Breast epithelium (tissue), 3 donors: ENCODE measurements around the gene PYGO2.

Source experiments
- POLR2AphosphoS5 ChIP-seq, 3 donors: sonication (generic); formaldehyde crosslinking; IDR thresholded peaks; one replicate each; pipeline ENCODE4 v1.6.1; 2017; ENCODE audit warnings: antibody characterized with exemption in 3 of 3
- TF ChIP-seq, protein P1 (sequence below), 3 donors: fragments of 450-650 bp; IDR thresholded peaks; one replicate each; pipeline ENCODE4 v1.5.1; 2016 to 2017; ENCODE audit warnings: antibody characterized with exemption in 3 of 3, mild to moderate bottlenecking in 3 of 3, moderate library complexity in 3 of 3

DNA sequence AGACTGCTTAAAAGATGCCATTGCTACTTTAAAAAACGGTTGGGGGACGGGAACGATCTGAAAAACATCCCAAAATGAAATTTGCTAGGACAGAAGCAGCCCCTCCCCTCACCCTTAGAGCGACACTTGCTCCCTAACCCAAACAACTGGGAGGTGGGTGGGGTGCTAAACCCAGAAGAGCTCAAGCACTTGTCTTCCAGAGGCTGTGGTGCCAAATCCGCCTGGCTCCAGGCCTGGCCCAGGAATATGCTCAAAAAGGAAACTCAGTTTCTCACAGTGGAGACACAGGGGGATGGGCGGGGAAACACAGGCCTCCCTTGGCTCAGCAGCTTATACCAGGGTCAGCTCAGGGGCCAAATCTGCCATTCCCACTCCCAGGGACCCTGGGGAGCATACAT lies 5.0 kb downstream of the PYGO2 start:
- TF ChIP-seq, protein P1, sequence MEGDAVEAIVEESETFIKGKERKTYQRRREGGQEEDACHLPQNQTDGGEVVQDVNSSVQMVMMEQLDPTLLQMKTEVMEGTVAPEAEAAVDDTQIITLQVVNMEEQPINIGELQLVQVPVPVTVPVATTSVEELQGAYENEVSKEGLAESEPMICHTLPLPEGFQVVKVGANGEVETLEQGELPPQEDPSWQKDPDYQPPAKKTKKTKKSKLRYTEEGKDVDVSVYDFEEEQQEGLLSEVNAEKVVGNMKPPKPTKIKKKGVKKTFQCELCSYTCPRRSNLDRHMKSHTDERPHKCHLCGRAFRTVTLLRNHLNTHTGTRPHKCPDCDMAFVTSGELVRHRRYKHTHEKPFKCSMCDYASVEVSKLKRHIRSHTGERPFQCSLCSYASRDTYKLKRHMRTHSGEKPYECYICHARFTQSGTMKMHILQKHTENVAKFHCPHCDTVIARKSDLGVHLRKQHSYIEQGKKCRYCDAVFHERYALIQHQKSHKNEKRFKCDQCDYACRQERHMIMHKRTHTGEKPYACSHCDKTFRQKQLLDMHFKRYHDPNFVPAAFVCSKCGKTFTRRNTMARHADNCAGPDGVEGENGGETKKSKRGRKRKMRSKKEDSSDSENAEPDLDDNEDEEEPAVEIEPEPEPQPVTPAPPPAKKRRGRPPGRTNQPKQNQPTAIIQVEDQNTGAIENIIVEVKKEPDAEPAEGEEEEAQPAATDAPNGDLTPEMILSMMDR (IDR thresholded peaks at IDR 0.05), result no peak
- no peak for TF ChIP-seq POLR2AphosphoS5 (IDR thresholded peaks at IDR 0.05)
